H9 (cell line): Measurements from ENCODE around the gene KDM4C. TPM values are rescaled to one million over a fixed set of nuclear protein-coding genes. Genes with fewer than 3 reads are reported as not detected.
A peak's percentile ranks its signal among the peaks of the same experiment; 100 is the strongest.

Experiments used
- DNase-seq: peaks from one replicate; pipeline ENCODE4 v3.0.0-alpha.2; 2017
- H2AFZ ChIP-seq: one replicate; pipeline ENCODE4 v1.6.1; 2013; ENCODE audit warnings: mild to moderate bottlenecking, low read length, control low read depth, moderate library complexity
- H2AK5ac ChIP-seq: 2 replicates; pipeline ENCODE4 v1.6.1; 2013; ENCODE audit warnings: low read length, control low read depth, mixed read lengths; ENCODE audit not compliant: insufficient read length
- H2BK120ac ChIP-seq: one replicate; pipeline ENCODE4 v1.6.1; 2013; ENCODE audit warnings: low read depth, mild to moderate bottlenecking, low read length, control low read depth, inconsistent platforms; ENCODE audit not compliant: poor library complexity, severe bottlenecking
- H2BK12ac ChIP-seq: 2 replicates; pipeline ENCODE4 v1.6.1; 2013; ENCODE audit warnings: low read length, control low read depth, mixed read lengths, low read depth; ENCODE audit not compliant: insufficient read length
- H2BK15ac ChIP-seq: 2 replicates; pipeline ENCODE4 v1.6.1; 2013; ENCODE audit warnings: low read depth, low read length, control low read depth
- H2BK20ac ChIP-seq: one replicate; pipeline ENCODE4 v1.6.1; 2013; ENCODE audit warnings: low read depth, mild to moderate bottlenecking, low read length, control low read depth, inconsistent platforms; ENCODE audit not compliant: poor library complexity, severe bottlenecking
- H2BK5ac ChIP-seq: 2 replicates; pipeline ENCODE4 v1.6.1; 2013; ENCODE audit warnings: low read length, control low read depth, mixed read lengths; ENCODE audit not compliant: insufficient read length
- H3K14ac ChIP-seq: 2 replicates; pipeline ENCODE4 v1.6.1; 2013; ENCODE audit warnings: low read length, control low read depth; ENCODE audit not compliant: insufficient read depth
- H3K18ac ChIP-seq: 2 replicates; pipeline ENCODE4 v1.6.1; 2013; ENCODE audit warnings: low read depth, mild to moderate bottlenecking, mixed read lengths, low read length, control low read depth; ENCODE audit not compliant: insufficient read length
- H3K23ac ChIP-seq: 2 replicates; pipeline ENCODE4 v1.6.1; 2013; ENCODE audit warnings: low read length, control low read depth, mixed read lengths, low read depth; ENCODE audit not compliant: insufficient read length
- H3K23me2 ChIP-seq: 2 replicates; pipeline ENCODE4 v1.6.1; 2013; ENCODE audit warnings: low read depth, mild to moderate bottlenecking, mixed read lengths, low read length, control low read depth; ENCODE audit not compliant: insufficient read length, poor library complexity, severe bottlenecking
- H3K27ac ChIP-seq: 2 replicates; pipeline ENCODE4 v1.5.1; 2013; ENCODE audit warnings: low read length, control low read depth, mixed read lengths, low read depth; ENCODE audit not compliant: insufficient read length
- H3K27me3 ChIP-seq: 2 replicates; pipeline ENCODE4 v1.6.1; 2013; ENCODE audit warnings: low read length, control low read depth, inconsistent platforms; ENCODE audit not compliant: insufficient read depth
- H3K4ac ChIP-seq: 2 replicates; pipeline ENCODE4 v1.6.1; 2013; ENCODE audit warnings: low read depth, mild to moderate bottlenecking, control low read depth, inconsistent platforms, low read length, moderate library complexity
- H3K4me1 ChIP-seq: 2 replicates; pipeline ENCODE4 v1.6.1; 2013; ENCODE audit warnings: low read length, control low read depth, inconsistent platforms; ENCODE audit not compliant: insufficient read depth
- H3K4me2 ChIP-seq: 2 replicates; pipeline ENCODE4 v1.6.1; 2013; ENCODE audit warnings: low read length, control low read depth, mixed read lengths; ENCODE audit not compliant: insufficient read length, insufficient read depth
- H3K56ac ChIP-seq: 2 replicates; pipeline ENCODE4 v1.6.1; 2013; ENCODE audit warnings: low read depth, mild to moderate bottlenecking, mixed read lengths, low read length, control low read depth; ENCODE audit not compliant: insufficient read length
- H3K79me1 ChIP-seq: 2 replicates; pipeline ENCODE4 v1.6.1; 2013; ENCODE audit warnings: low read depth, mild to moderate bottlenecking, moderate library complexity, low read length, control low read depth, inconsistent platforms; ENCODE audit not compliant: insufficient read depth, poor library complexity, severe bottlenecking
- H3K79me2 ChIP-seq: 2 replicates; pipeline ENCODE4 v1.6.1; 2013; ENCODE audit warnings: low read length, control low read depth, inconsistent platforms; ENCODE audit not compliant: insufficient read depth
- H3K9ac ChIP-seq: 2 replicates; pipeline ENCODE4 v1.6.1; 2013; ENCODE audit warnings: low read length, control low read depth, mixed read lengths; ENCODE audit not compliant: insufficient read length; ENCODE audit errors: extremely low read depth
- H3K9me3 ChIP-seq: one replicate; pipeline ENCODE4 v1.6.1; 2013; ENCODE audit warnings: low read depth, low read length, inconsistent platforms; ENCODE audit not compliant: control insufficient read depth
- H3T11ph ChIP-seq: one replicate; pipeline ENCODE4 v1.6.1; 2013; ENCODE audit warnings: mild to moderate bottlenecking, low read length, control low read depth, inconsistent platforms
- H4K20me1 ChIP-seq: one replicate; pipeline ENCODE4 v1.6.1; 2013; ENCODE audit not compliant: control insufficient read depth, insufficient read length, insufficient read depth
- H4K5ac ChIP-seq: 2 replicates; pipeline ENCODE4 v1.6.1; 2013; ENCODE audit warnings: low read depth, mild to moderate bottlenecking, mixed read lengths, low read length, control low read depth; ENCODE audit not compliant: insufficient read length
- H4K8ac ChIP-seq: replicated peaks from 2 replicates; pipeline ENCODE4 v1.6.1; 2013; ENCODE audit warnings: low read length, control low read depth, mixed read lengths, low read depth; ENCODE audit not compliant: insufficient read length
- H4K91ac ChIP-seq: 2 replicates; pipeline ENCODE4 v1.6.1; 2013; ENCODE audit warnings: low read depth, mild to moderate bottlenecking, moderate library complexity, mixed read lengths, low read length, control low read depth; ENCODE audit not compliant: insufficient read length
- H3K27ac Mint-ChIP-seq, 3 experiments: 2 replicates in 2 of 3; 3 replicates in 1 of 3; pipeline ENCODE4 v1.8.0; 2020 to 2021; ENCODE audit warnings: mixed read lengths in 3 of 3, mild to moderate bottlenecking in 1 of 3, moderate library complexity in 1 of 3
- H3K27me3 Mint-ChIP-seq: 2 replicates; pipeline ENCODE4 v1.8.0; 2021; ENCODE audit warnings: low read depth, mild to moderate bottlenecking, moderate library complexity, mixed read lengths
- H3K36me3 Mint-ChIP-seq, 3 experiments: 2 replicates in 2 of 3; 3 replicates in 1 of 3; pipeline ENCODE4 v1.8.0; 2020 to 2021; ENCODE audit warnings: low read depth in 3 of 3, mixed read lengths in 3 of 3; ENCODE audit not compliant: insufficient read depth in 1 of 3
- H3K4me1 Mint-ChIP-seq, 2 experiments: 2 replicates each; pipeline ENCODE4 v1.8.0; 2020; ENCODE audit warnings: mixed read lengths in 2 of 2
- H3K4me3 Mint-ChIP-seq, 2 experiments: 2 replicates in 1 of 2; 3 replicates in 1 of 2; pipeline ENCODE4 v1.8.0; 2020 to 2021; ENCODE audit warnings: mild to moderate bottlenecking in 2 of 2, mixed read lengths in 2 of 2, moderate library complexity in 1 of 2
- H3K9me3 Mint-ChIP-seq, 2 experiments: 2 replicates in 1 of 2; 3 replicates in 1 of 2; pipeline ENCODE4 v1.8.0; 2020; ENCODE audit warnings: mild to moderate bottlenecking in 2 of 2, mixed read lengths in 2 of 2, moderate library complexity in 1 of 2
- WGBS: extraction: QIAGEN DNeasy Blood & Tissue Kit; methylation state at CpG from one replicate; pipeline ENCODE4 v1.1.7; 2013; ENCODE audit warnings: missing lambda C conversion rate, low lambda C conversion rate, mixed read lengths; ENCODE audit not compliant: insufficient read length; ENCODE audit errors: extremely low coverage; 5-methylcytosine and 5-hydroxymethylcytosine counted together
- total RNA-seq: library from RNA; stranded (reverse); gene quantifications from 2 replicates; pipeline ENCODE4 v1.2.1, GENCODE V29; 2021
- TF ChIP-seq, protein P1 (sequence below): fragments of 200-600 bp; sonication (generic); conservative IDR thresholded peaks from 3 replicates; pipeline ENCODE4 v1.8.0; 2021; ENCODE audit warnings: antibody characterized with exemption, mild to moderate bottlenecking

KDM4C gene
- total RNA-seq, 1 experiment from 2014 or later = 24.0 TPM

DNA sequence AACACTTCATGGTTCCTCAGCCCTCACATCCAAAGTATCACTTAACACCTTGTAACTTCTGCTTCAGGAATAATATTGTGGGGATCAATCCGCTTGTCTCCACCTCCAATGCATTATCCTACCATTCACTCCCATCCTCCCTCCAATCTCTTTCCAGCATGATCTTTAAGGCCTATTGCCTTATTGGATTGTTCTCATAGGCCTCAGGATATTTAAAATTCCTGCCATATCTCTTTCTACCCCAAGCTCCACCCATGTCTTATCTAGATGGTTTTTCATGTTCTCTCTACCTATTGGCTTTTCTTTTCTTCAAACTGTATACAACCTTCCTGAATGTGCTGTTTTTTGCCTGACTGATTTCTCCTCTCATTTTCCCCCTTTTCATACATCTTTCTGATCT is 7.2 kb downstream of the KDM4C start:
- no peak overlapping the region for H3K9ac ChIP-seq
- H3K27ac ChIP-seq = peak overlapping the region; percentile 35
- no peak overlapping the region for H3K56ac ChIP-seq
- H3K4me1 ChIP-seq = peaks cover 10% of the 10 kb centered on the region
- H3K4me1 Mint-ChIP-seq = peaks cover 53 to 60% of the 10 kb centered on the region in 2 experiments
- no peak overlapping the region for H2BK120ac ChIP-seq
- no peak overlapping the region for H3K18ac ChIP-seq
- H2BK12ac ChIP-seq = no peak overlapping the region
- no peaks in the 10 kb centered on the region for H4K20me1 ChIP-seq
- H2BK15ac ChIP-seq = no peak overlapping the region
- no peak overlapping the region for H3K4ac ChIP-seq
- H2AK5ac ChIP-seq = no peak overlapping the region
- TF ChIP-seq, protein P1, sequence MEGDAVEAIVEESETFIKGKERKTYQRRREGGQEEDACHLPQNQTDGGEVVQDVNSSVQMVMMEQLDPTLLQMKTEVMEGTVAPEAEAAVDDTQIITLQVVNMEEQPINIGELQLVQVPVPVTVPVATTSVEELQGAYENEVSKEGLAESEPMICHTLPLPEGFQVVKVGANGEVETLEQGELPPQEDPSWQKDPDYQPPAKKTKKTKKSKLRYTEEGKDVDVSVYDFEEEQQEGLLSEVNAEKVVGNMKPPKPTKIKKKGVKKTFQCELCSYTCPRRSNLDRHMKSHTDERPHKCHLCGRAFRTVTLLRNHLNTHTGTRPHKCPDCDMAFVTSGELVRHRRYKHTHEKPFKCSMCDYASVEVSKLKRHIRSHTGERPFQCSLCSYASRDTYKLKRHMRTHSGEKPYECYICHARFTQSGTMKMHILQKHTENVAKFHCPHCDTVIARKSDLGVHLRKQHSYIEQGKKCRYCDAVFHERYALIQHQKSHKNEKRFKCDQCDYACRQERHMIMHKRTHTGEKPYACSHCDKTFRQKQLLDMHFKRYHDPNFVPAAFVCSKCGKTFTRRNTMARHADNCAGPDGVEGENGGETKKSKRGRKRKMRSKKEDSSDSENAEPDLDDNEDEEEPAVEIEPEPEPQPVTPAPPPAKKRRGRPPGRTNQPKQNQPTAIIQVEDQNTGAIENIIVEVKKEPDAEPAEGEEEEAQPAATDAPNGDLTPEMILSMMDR = no peak
- no peak overlapping the region for H2BK20ac ChIP-seq
- no peak overlapping the region for H2BK5ac ChIP-seq
- no peak overlapping the region for H3K23ac ChIP-seq
- H3K79me1 ChIP-seq = no peaks in the 10 kb centered on the region
- no peak overlapping the region for H4K5ac ChIP-seq
- no peaks in the 10 kb centered on the region for H3K23me2 ChIP-seq
- no peak overlapping the region for H4K91ac ChIP-seq
- peaks cover 0 to 5% of the 10 kb centered on the region in 2 experiments; a peak in 1 of 5 replicates for H3K9me3 Mint-ChIP-seq
- H3K14ac ChIP-seq = no peak overlapping the region
- no peak overlapping the region for H3T11ph ChIP-seq
- H3K9me3 ChIP-seq = no peaks in the 10 kb centered on the region
- H2AFZ ChIP-seq = no peak overlapping the region
- H3K79me2 ChIP-seq = peaks cover 19% of the 10 kb centered on the region; the same call in 1 of the 2 replicates
- H3K27me3 ChIP-seq = no peaks in the 10 kb centered on the region
- no peak overlapping the region for H4K8ac ChIP-seq
- no CpG with 5 or more reads among the region's 1 CpG for WGBS
- H3K27me3 Mint-ChIP-seq = no peaks in the 10 kb centered on the region
- peaks cover 0 to 7% (median 4%) of the 10 kb centered on the region in 3 experiments; a peak in 4 of 7 replicates for H3K36me3 Mint-ChIP-seq
- peak overlapping the region; percentile 8 for H3K4me2 ChIP-seq
- H3K27ac Mint-ChIP-seq = peak overlapping the region; percentile 63 to 69 (median 67); a peak in 6 of 7 replicates
- H3K4me3 Mint-ChIP-seq = peak overlapping the region in 1 of 2 experiments; percentile 33; a peak in 1 of 5 replicates
- DNase-seq = no peak
